CD4-positive, CD25-positive, alpha-beta regulatory T cell (primary cell): ENCODE measurements around the gene NOP53. TPM values are rescaled to one million over a fixed set of nuclear protein-coding genes. Genes with fewer than 3 reads are reported as not detected.
"Not testable (repeated sequence)": the region's sequence is repeated elsewhere in the genome, so short reads cannot be mapped to it uniquely, and the experiment has no call there.

Experiments used
- ATAC-seq, 2 donors: fragments of 150-1000 bp; cut with Tn5 transposase; one replicate each; pipeline ENCODE4 v1.10.0; 2021; ENCODE audit warnings: low read depth in 2 of 2, moderate number of reproducible peaks in 2 of 2, moderate library complexity in 1 of 2
- DNase-seq, 3 donors: peaks; one replicate each; pipeline versions ENCODE4 v3.0.0 to v3.0.0-alpha.2; 2012 to 2022; ENCODE audit warnings: mixed read lengths in 1 of 3
- H3K27ac ChIP-seq: one replicate; pipeline ENCODE4 v1.7.0; 2013; ENCODE audit warnings: mild to moderate bottlenecking, low read length; ENCODE audit not compliant: insufficient read depth, poor library complexity, severe bottlenecking
- H3K27me3 ChIP-seq: one replicate; pipeline ENCODE4 v1.7.0; 2013; ENCODE audit warnings: low read length; ENCODE audit not compliant: control insufficient read depth, insufficient read depth
- H3K36me3 ChIP-seq: one replicate; pipeline ENCODE4 v1.7.0; 2013; ENCODE audit warnings: mild to moderate bottlenecking, low read length, moderate library complexity; ENCODE audit not compliant: control insufficient read depth, insufficient read depth
- H3K4me1 ChIP-seq: 2 replicates; pipeline ENCODE4 v1.7.0; 2013; ENCODE audit warnings: mild to moderate bottlenecking, low read length; ENCODE audit not compliant: insufficient read depth, control insufficient read depth, poor library complexity, severe bottlenecking
- H3K4me3 ChIP-seq: one replicate; pipeline ENCODE4 v1.7.0; 2013; ENCODE audit warnings: low read depth, mild to moderate bottlenecking, low read length, moderate library complexity
- H3K9me3 ChIP-seq, 2 experiments: 1 replicate in 1 of 2; 2 replicates in 1 of 2; pipeline ENCODE4 v1.7.0; 2013; ENCODE audit warnings: low read length in 2 of 2, mild to moderate bottlenecking in 1 of 2, moderate library complexity in 1 of 2; ENCODE audit not compliant: control insufficient read depth in 2 of 2
- H3K27ac Mint-ChIP-seq, 3 donors: one replicate each; pipeline ENCODE4 v1.8.0; 2020 to 2022; ENCODE audit warnings: mild to moderate bottlenecking in 3 of 3, mixed read lengths in 3 of 3, moderate library complexity in 2 of 3
- H3K27me3 Mint-ChIP-seq: one replicate; pipeline ENCODE4 v1.8.0; 2022; ENCODE audit warnings: mild to moderate bottlenecking, mixed read lengths
- H3K36me3 Mint-ChIP-seq: one replicate; pipeline ENCODE4 v1.8.0; 2020; ENCODE audit warnings: mixed read lengths
- H3K4me1 Mint-ChIP-seq, 4 donors: one replicate each; pipeline ENCODE4 v1.8.0; 2020 to 2022; ENCODE audit warnings: mixed read lengths in 4 of 4, mild to moderate bottlenecking in 1 of 4
- H3K4me3 Mint-ChIP-seq, 4 donors: one replicate each; pipeline ENCODE4 v1.8.0; 2020 to 2022; ENCODE audit warnings: mild to moderate bottlenecking in 4 of 4, mixed read lengths in 4 of 4, moderate library complexity in 3 of 4
- H3K9me3 Mint-ChIP-seq, 7 donors: one replicate each; pipeline ENCODE4 v1.8.0; 2020 to 2022; ENCODE audit warnings: mixed read lengths in 7 of 7, mild to moderate bottlenecking in 3 of 7, moderate library complexity in 2 of 7
- polyA plus RNA-seq, 4 donors: library from polyadenylated mRNA; unstranded; fragments of 300-500 nt; fragmentation: Illumina TruSeq; gene quantifications; one replicate each; pipeline ENCODE4 v1.2.3, GENCODE V29; 2021
- total RNA-seq: library from RNA; stranded (reverse); gene quantifications from one replicate; pipeline ENCODE4 v1.2.3, GENCODE V29; 2022

NOP53 gene
- total and polyA plus RNA-seq, 5 donors from 2014 or later: 168 to 701 (median 240) TPM

DNA sequence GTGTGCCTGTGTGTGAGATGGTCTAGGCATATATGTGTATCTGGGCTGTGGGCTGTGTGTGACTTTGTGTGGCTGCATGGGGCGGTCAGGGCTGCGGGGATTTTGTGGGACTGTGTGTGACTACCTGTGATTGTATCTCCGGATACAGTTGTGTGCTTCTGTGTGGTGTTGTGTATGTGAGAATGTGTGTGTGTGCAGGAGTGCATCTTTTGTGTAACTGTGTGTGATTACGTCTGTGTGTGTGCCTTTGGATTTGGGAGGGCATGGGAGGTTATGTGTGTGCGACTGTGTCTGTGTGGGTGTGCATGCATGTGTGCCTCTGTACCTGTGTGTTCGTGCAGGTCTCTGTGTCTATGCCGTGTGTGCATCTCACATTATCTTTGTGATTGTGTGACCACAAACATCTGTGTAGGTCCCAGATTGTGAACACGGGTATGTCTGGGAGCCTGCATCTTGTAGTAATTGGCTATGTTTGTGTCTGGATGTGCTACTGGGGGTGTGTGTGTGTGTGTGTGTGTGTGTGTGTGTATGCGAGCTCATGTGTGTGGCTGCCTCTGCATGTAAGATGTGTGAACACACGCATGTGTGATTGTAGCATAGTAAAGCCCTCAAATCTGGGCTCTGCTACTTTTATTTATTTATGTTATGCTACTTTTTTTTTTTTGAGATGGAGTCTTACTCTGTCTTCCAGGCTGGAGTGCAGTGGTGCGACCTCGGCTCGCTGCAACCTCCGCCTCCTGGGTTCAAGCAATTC lies 24.5 kb upstream of the NOP53 start:
- Histone ChIP-seq H3K36me3 (no peaks in the 10 kb centered on the region), H3K27me3 (no peaks in the 10 kb centered on the region), H3K4me1 (no peaks in the 10 kb centered on the region), H3K27ac (no peak overlapping the region), H3K4me3 (no peak overlapping the region), H3K9me3 (no peaks in the 10 kb centered on the region)
- ATAC-seq: no peak
- peaks cover under 1% of the 10 kb centered on the region for H3K27me3 Mint-ChIP-seq
- no peak overlapping the region for H3K27ac Mint-ChIP-seq
- no peaks in the 10 kb centered on the region for H3K4me1 Mint-ChIP-seq
- no peaks in the 10 kb centered on the region for H3K36me3 Mint-ChIP-seq
- no peak overlapping the region for H3K4me3 Mint-ChIP-seq
- no peaks in the 10 kb centered on the region for H3K9me3 Mint-ChIP-seq
- DNase-seq: no peak

DNA sequence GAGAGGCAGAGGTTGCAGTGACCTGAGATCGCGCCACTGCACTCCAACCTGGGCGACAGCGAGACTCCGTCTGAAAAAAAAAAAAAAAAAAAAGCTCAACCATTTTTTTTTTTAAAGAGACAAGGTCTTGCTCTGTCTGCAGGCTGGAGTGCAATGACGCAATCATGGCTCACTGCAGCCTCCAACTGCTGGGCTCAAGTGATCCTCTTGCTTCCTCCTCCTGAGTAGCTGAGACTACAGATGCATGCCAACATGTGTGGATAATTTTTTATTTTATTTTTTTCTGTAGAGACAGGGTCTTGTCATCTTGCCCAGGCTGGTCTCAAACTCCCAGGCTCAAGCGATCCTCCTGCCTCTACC lies 21.8 kb upstream of the NOP53 start:
- Histone ChIP-seq H3K4me3 (no peak overlapping the region), H3K27ac (no peak overlapping the region), H3K36me3 (no peaks in the 10 kb centered on the region), H3K9me3 (no peaks in the 10 kb centered on the region), H3K4me1 (no peaks in the 10 kb centered on the region), H3K27me3 (no peaks in the 10 kb centered on the region)
- ATAC-seq: no peak
- H3K27me3 Mint-ChIP-seq: peaks cover 15% of the 10 kb centered on the region
- no peak overlapping the region for H3K4me3 Mint-ChIP-seq
- peaks cover 0 to 3% (median 0%) of the 10 kb centered on the region in 4 donors for H3K4me1 Mint-ChIP-seq
- no peaks in the 10 kb centered on the region for H3K36me3 Mint-ChIP-seq
- no peak for DNase-seq
- no peak overlapping the region for H3K27ac Mint-ChIP-seq
- H3K9me3 Mint-ChIP-seq: no peaks in the 10 kb centered on the region

DNA sequence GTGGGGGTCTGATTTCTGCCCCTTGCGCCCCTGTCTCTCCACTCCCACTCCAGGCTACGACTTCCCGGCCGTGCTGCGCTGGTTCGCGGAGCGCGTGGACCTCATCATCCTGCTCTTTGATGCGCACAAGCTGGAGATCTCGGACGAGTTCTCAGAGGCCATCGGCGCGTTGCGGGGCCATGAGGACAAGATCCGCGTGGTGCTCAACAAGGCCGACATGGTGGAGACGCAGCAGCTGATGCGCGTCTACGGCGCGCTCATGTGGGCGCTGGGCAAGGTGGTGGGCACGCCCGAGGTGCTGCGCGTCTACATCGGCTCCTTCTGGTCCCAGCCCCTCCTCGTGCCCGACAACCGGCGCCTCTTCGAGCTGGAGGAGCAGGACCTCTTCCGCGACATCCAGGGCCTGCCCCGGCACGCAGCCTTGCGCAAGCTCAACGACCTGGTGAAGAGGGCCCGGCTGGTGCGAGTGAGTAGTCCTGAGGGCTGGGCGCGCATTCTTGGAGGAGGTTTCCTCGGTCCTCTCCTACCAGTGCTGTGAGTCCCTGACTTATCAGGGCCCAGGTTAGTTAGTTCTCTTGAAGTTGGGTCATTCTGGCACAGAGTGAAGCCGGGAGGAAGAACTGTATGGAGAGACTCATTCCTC lies 19.5 kb upstream of the NOP53 start:
- Mint-ChIP-seq H3K4me1 (peaks cover 0 to 21% (median 8%) of the 10 kb centered on the region in 4 donors), H3K27me3 (peaks cover 36% of the 10 kb centered on the region), H3K36me3 (no peaks in the 10 kb centered on the region), H3K27ac (no peak overlapping the region), H3K4me3 (no peak overlapping the region), H3K9me3 (peaks cover 0 to 2% (median 0%) of the 10 kb centered on the region in 7 donors)
- Histone ChIP-seq H3K27me3 (peaks cover 4% of the 10 kb centered on the region), H3K4me1 (peaks cover 14% of the 10 kb centered on the region), H3K36me3 (no peaks in the 10 kb centered on the region), H3K9me3 (no peaks in the 10 kb centered on the region), H3K4me3 (no peak overlapping the region), H3K27ac (no peak overlapping the region)
- DNase-seq (no peak), ATAC-seq (no peak)

DNA sequence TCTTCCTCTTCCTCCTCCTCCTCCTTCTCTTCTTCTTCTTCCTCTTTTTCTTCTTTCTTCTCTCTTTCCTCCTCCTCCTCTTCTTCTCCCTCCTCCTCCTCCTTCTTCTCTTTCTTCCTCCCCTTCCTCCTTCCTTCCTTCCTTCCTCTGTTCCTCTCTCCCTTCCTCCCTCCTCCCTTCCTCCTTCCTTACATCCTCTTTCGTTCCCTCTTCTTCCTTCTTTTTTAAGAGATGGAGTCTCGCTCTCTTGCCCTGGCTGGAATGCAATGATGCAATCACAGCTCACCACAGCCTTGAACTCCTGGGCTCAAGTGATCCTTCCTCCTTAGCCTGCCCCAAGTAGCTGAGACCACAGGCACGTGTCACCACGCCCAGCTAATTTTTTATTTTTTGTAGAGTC lies 18.9 kb upstream of the NOP53 start:
- no peak overlapping the region for H3K4me3 Mint-ChIP-seq

DNA sequence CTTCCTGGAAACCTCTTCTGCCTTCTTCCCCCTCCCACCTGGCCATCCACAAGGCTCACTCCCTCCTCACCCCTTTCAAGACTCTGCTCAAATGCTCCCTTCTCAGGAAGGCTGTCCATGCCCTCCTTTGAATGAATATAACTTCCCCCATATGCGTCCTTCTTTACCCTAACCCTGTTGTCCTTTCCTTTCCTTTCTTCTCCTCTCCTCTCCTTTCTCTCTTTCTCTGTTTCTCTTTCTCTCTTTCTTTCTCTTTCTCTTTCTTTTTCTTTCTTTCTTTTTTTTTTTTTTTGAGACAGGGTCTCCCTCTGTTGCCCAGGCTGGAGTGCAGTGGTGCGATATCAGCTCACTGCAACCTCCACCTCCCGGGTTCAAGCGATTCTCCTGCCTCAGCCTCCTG lies 17.1 kb upstream of the NOP53 start:
- DNase-seq, H3K27ac Mint-ChIP-seq, ATAC-seq, H3K9me3 ChIP-seq, H3K9me3 Mint-ChIP-seq, H3K4me3 Mint-ChIP-seq, H3K4me3 ChIP-seq, H3K36me3 Mint-ChIP-seq, H3K27ac ChIP-seq, H3K27me3 ChIP-seq, H3K36me3 ChIP-seq: not testable (repeated sequence)
- peaks cover 14% of the 10 kb centered on the region for H3K4me1 ChIP-seq
- peaks cover 0 to 21% (median 9%) of the 10 kb centered on the region in 4 donors for H3K4me1 Mint-ChIP-seq
- peaks cover 46% of the 10 kb centered on the region for H3K27me3 Mint-ChIP-seq

More for the DNA sequence above, 18.9 kb upstream of the NOP53 start:
- peaks cover 14% of the 10 kb centered on the region for H3K4me1 ChIP-seq
- H3K36me3 ChIP-seq: no peaks in the 10 kb centered on the region
- no peak for DNase-seq
- Mint-ChIP-seq H3K27ac (peak overlapping the region in 1 of 3 donors; percentile 49), H3K9me3 (peaks cover 0 to 3% (median 0%) of the 10 kb centered on the region in 7 donors), H3K27me3 (peaks cover 41% of the 10 kb centered on the region), H3K4me1 (peaks cover 0 to 21% (median 9%) of the 10 kb centered on the region in 4 donors), H3K36me3 (no peaks in the 10 kb centered on the region)
- H3K9me3 ChIP-seq: no peaks in the 10 kb centered on the region
- peaks cover 4% of the 10 kb centered on the region for H3K27me3 ChIP-seq
- H3K27ac ChIP-seq: no peak overlapping the region
- no peak overlapping the region for H3K4me3 ChIP-seq
- ATAC-seq: no peak

DNA sequence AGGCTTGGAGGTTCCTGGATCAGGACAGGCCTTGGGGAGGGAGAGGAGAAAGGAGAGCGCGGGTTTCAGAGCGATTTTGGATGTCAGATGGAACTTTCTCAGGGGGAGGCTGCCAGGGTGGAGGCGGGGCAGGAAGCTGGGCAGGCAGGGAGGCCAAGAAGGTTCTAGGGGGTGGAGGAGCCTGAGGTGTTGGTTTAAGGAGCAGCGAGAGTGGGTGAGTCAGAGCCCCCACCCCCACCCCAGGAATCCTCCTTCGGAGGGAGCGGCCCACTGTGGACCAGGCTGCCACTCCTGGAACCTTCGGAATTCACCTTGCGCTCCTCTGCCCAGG lies 15.9 kb upstream of the NOP53 start:
- Histone ChIP-seq H3K4me1 (peaks cover 14% of the 10 kb centered on the region), H3K9me3 (no peaks in the 10 kb centered on the region), H3K4me3 (no peak overlapping the region), H3K27ac (no peak overlapping the region), H3K36me3 (no peaks in the 10 kb centered on the region), H3K27me3 (peaks cover 4% of the 10 kb centered on the region)
- Mint-ChIP-seq H3K4me1 (peaks cover 0 to 21% (median 9%) of the 10 kb centered on the region in 4 donors), H3K4me3 (peak overlapping the region in 1 of 4 donors; percentile 66), H3K36me3 (no peaks in the 10 kb centered on the region), H3K27me3 (peaks cover 53% of the 10 kb centered on the region), H3K9me3 (peaks cover 0 to 3% (median 0%) of the 10 kb centered on the region in 7 donors), H3K27ac (no peak overlapping the region)
- DNase-seq (no peak), ATAC-seq (no peak)

DNA sequence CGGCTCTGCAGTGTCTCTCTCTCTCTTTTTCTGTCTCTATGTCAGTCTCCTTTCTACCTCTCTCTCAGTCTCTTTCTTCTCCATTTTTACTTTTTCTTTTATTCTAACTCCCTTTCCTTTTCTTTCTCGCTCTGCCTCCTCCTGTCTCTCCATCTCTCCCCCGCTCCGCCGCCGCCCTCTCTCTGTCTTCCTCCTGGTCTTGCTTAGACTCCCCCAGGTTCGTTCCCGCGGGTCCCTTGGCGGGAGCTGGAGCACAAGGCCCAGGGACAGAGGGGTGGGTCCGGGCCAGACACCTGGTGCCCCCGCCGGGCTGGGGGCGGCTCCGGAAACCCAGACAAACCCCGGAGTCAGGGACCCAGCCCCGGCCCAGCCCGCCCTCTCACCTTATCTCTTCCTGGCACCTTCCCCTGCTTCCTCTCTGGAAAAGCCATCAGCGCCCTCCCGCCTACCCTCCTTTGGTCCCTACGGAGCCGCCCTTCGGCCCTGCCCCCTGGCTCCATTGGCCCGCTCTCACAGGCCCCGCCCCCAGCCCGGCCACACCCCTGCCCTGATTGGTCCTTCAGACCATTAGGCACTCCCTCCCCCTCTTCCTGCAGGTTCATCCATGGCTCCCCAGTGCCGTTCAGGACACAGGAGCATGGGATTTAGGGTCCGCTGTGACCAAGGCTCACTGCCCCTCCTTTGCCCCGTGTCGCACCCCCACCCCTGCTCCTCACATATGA lies 15.4 kb upstream of the NOP53 start:
- peaks cover 4% of the 10 kb centered on the region for H3K27me3 ChIP-seq
- H3K4me3 ChIP-seq: no peak overlapping the region
- H3K36me3 ChIP-seq: no peaks in the 10 kb centered on the region
- Mint-ChIP-seq H3K27me3 (peaks cover 53% of the 10 kb centered on the region), H3K36me3 (no peaks in the 10 kb centered on the region), H3K9me3 (peaks cover 0 to 3% (median 0%) of the 10 kb centered on the region in 7 donors), H3K4me3 (peak overlapping the region in 3 of 4 donors; percentile 41 to 66 (median 61)), H3K4me1 (peaks cover 0 to 21% (median 9%) of the 10 kb centered on the region in 4 donors), H3K27ac (no peak overlapping the region)
- DNase-seq: peak in 1 of 3 donors; percentile 35
- H3K27ac ChIP-seq: no peak overlapping the region
- no peak for ATAC-seq
- H3K9me3 ChIP-seq: no peaks in the 10 kb centered on the region
- H3K4me1 ChIP-seq: peaks cover 14% of the 10 kb centered on the region
